Tibial nerve (tissue), 4 donors: ENCODE results near the gene RAD51C.

Experiments
- CTCF ChIP-seq, 5 experiments: fragments of 200-600 bp in 3 of 5; fragments of 450-650 bp in 2 of 5; sonication (generic) in 3 of 5; IDR thresholded peaks; one replicate each; pipeline ENCODE4 v1.5.1; 2016 to 2019; ENCODE audit warnings: antibody characterized with exemption in 5 of 5, mild to moderate bottlenecking in 3 of 5, moderate library complexity in 2 of 5
- EP300 ChIP-seq, 2 donors: sonication (generic); formaldehyde crosslinking; IDR thresholded peaks; one replicate each; pipeline ENCODE4 v1.6.1; 2017; ENCODE audit warnings: antibody characterized with exemption in 2 of 2, mild to moderate bottlenecking in 1 of 2
- POLR2A ChIP-seq, 2 donors: fragments of 450-650 bp; IDR thresholded peaks; one replicate each; pipeline ENCODE4 v1.6.1; 2017; ENCODE audit warnings: antibody characterized with exemption in 2 of 2, mild to moderate bottlenecking in 2 of 2, moderate library complexity in 2 of 2

- TF ChIP-seq CTCF (IDR thresholded peaks at IDR 0.05) (no peak), EP300 (IDR thresholded peaks at IDR 0.05) (no peak), POLR2A (IDR thresholded peaks at IDR 0.05) (no peak)
Observed at GRCh38 chr17:58688521-58688920, 3.9 kb upstream of the RAD51C start.
